Stimulated activated naive B cell treated with anti-CD40 and anti-IgM and Interleukin-4, amounts not matched to agents 10 μg/mL and 1 μg/mL and 100 μg/mL, for 72 hours (primary cell): ENCODE results near the gene PREX1.
A peak's percentile ranks its signal among the peaks of the same experiment; 100 is the strongest.
"Not testable (repeated sequence)": the region's sequence is repeated elsewhere in the genome, so short reads cannot be mapped to it uniquely, and the experiment has no call there.

Source experiments
- ATAC-seq, 2 donors: fragments of 150-1000 bp; cut with Tn5 transposase; replicated peaks; 2 replicates each; pipeline ENCODE4 v1.10.0; 2021; ENCODE audit warnings: moderate library complexity in 1 of 2
- DNase-seq: peaks from one replicate; pipeline ENCODE4 v3.0.0; 2021
- H3K27ac Mint-ChIP-seq: one replicate; pipeline ENCODE4 v1.8.0; 2022; ENCODE audit warnings: mild to moderate bottlenecking, mixed read lengths
- H3K27me3 Mint-ChIP-seq, 2 donors: one replicate each; pipeline ENCODE4 v1.8.0; 2022; ENCODE audit warnings: mixed read lengths in 2 of 2
- H3K36me3 Mint-ChIP-seq, 2 donors: one replicate each; pipeline ENCODE4 v1.8.0; 2022; ENCODE audit warnings: mixed read lengths in 2 of 2, mild to moderate bottlenecking in 1 of 2
- H3K4me1 Mint-ChIP-seq, 2 donors: one replicate each; pipeline ENCODE4 v1.8.0; 2022; ENCODE audit warnings: mixed read lengths in 2 of 2, mild to moderate bottlenecking in 1 of 2
- H3K4me3 Mint-ChIP-seq, 2 donors: one replicate each; pipeline ENCODE4 v1.8.0; 2022; ENCODE audit warnings: mild to moderate bottlenecking in 2 of 2, mixed read lengths in 2 of 2, moderate library complexity in 1 of 2
- H3K9me3 Mint-ChIP-seq, 2 donors: one replicate each; pipeline ENCODE4 v1.8.0; 2022; ENCODE audit warnings: mixed read lengths in 2 of 2, mild to moderate bottlenecking in 1 of 2

PREX1 gene

GRCh38 chr20:48827855-48828733, at the start of gene PREX1:
TSS of gene PREX1 (minus strand) at chr20:48827999. CDS start at chr20:48827860, 139 bp downstream.
- H3K27ac Mint-ChIP-seq, result peak within 1 kb of the TSS; percentile 90
- no peaks in the 10 kb centered on the region for H3K27me3 Mint-ChIP-seq
- H3K36me3 Mint-ChIP-seq, result no peaks in the 10 kb centered on the region

GRCh38 chr20:48877304-48877703, 49.5 kb upstream of the PREX1 start:
- ATAC-seq, result no peak
- Mint-ChIP-seq H3K4me1 (peaks cover 21 to 31% of the 10 kb centered on the region in 2 donors), H3K27ac (no peak overlapping the region), H3K27me3 (no peaks in the 10 kb centered on the region), H3K9me3 (no peaks in the 10 kb centered on the region), H3K4me3 (no peak overlapping the region), H3K36me3 (peaks cover 0 to 3% of the 10 kb centered on the region in 2 donors)
- no peak for DNase-seq

More at GRCh38 chr20:48827855-48828733, at the start of gene PREX1:
- DNase-seq (peak; percentile 82), ATAC-seq (peak; percentile 47 to 65)
- Mint-ChIP-seq H3K9me3 (no peaks in the 10 kb centered on the region), H3K4me1 (peaks cover 62 to 88% of the 10 kb centered on the region in 2 donors), H3K4me3 (peak within 1 kb of the TSS; percentile 98 to 99)

GRCh38 chr20:48875914-48876240, 48.1 kb upstream of the PREX1 start:
- Mint-ChIP-seq H3K27ac (no peak overlapping the region), H3K27me3 (no peaks in the 10 kb centered on the region), H3K4me1 (peaks cover 23 to 31% of the 10 kb centered on the region in 2 donors), H3K9me3 (no peaks in the 10 kb centered on the region), H3K4me3 (no peak overlapping the region), H3K36me3 (peaks cover 0 to 3% of the 10 kb centered on the region in 2 donors)
- ATAC-seq (peak; percentile 49), DNase-seq (no peak)

- Mint-ChIP-seq H3K27ac (peak overlapping the region; percentile 11), H3K4me3 (no peak overlapping the region), H3K9me3 (no peaks in the 10 kb centered on the region), H3K36me3 (peaks cover 0 to 3% of the 10 kb centered on the region in 2 donors), H3K27me3 (no peaks in the 10 kb centered on the region), H3K4me1 (peaks cover 23 to 31% of the 10 kb centered on the region in 2 donors)
- ATAC-seq (no peak), DNase-seq (no peak)
These were observed 47.6 kb upstream of the PREX1 start for GRCh38 chr20:48875233-48875913.

GRCh38 chr20:48869442-48869841, 41.6 kb upstream of the PREX1 start:
- H3K4me3 Mint-ChIP-seq, H3K27ac Mint-ChIP-seq, ATAC-seq: not testable (repeated sequence)

GRCh38 chr20:48866936-48867335, 39.1 kb upstream of the PREX1 start:
- Mint-ChIP-seq H3K4me3 (no peak overlapping the region), H3K4me1 (peaks cover 19 to 45% of the 10 kb centered on the region in 2 donors), H3K27me3 (no peaks in the 10 kb centered on the region), H3K27ac (peak overlapping the region; percentile 9), H3K36me3 (no peaks in the 10 kb centered on the region), H3K9me3 (peaks cover 0 to 4% of the 10 kb centered on the region in 2 donors)
- ATAC-seq (no peak), DNase-seq (no peak)

More at GRCh38 chr20:48869442-48869841, 41.6 kb upstream of the PREX1 start:
- H3K4me1 Mint-ChIP-seq, result peaks cover 24 to 45% of the 10 kb centered on the region in 2 donors
- H3K36me3 Mint-ChIP-seq, H3K27me3 Mint-ChIP-seq, H3K9me3 Mint-ChIP-seq, DNase-seq: not testable (repeated sequence)

- Mint-ChIP-seq H3K9me3 (peaks cover 0 to 4% of the 10 kb centered on the region in 2 donors), H3K27ac (peak overlapping the region; percentile 53), H3K36me3 (no peaks in the 10 kb centered on the region), H3K4me3 (peak overlapping the region in 1 of 2 donors; percentile 33), H3K27me3 (no peaks in the 10 kb centered on the region), H3K4me1 (peaks cover 26 to 55% of the 10 kb centered on the region in 2 donors)
- ATAC-seq (peak; percentile 34 to 38), DNase-seq (no peak)
These were observed 37.0 kb upstream of the PREX1 start for GRCh38 chr20:48864738-48865318.

GRCh38 chr20:48864254-48864653, 36.5 kb upstream of the PREX1 start:
- no peak for DNase-seq
- no peaks in the 10 kb centered on the region for H3K27me3 Mint-ChIP-seq
- no peak for ATAC-seq
- H3K4me1 Mint-ChIP-seq, result peaks cover 29 to 60% of the 10 kb centered on the region in 2 donors
- peak overlapping the region; percentile 53 for H3K27ac Mint-ChIP-seq
- no peak overlapping the region for H3K4me3 Mint-ChIP-seq
- H3K36me3 Mint-ChIP-seq, result no peaks in the 10 kb centered on the region
- H3K9me3 Mint-ChIP-seq, result no peaks in the 10 kb centered on the region

- Mint-ChIP-seq H3K27me3 (no peaks in the 10 kb centered on the region), H3K27ac (no peak overlapping the region), H3K4me3 (no peak overlapping the region), H3K4me1 (peaks cover 36 to 64% of the 10 kb centered on the region in 2 donors), H3K9me3 (no peaks in the 10 kb centered on the region), H3K36me3 (no peaks in the 10 kb centered on the region)
- no peak for ATAC-seq
- DNase-seq, result no peak
These were observed 34.5 kb upstream of the PREX1 start for GRCh38 chr20:48862279-48862678.

GRCh38 chr20:48861444-48861843, 33.6 kb upstream of the PREX1 start:
- H3K4me3 Mint-ChIP-seq, result no peak overlapping the region
- H3K9me3 Mint-ChIP-seq, result no peaks in the 10 kb centered on the region
- H3K27ac Mint-ChIP-seq, result no peak overlapping the region
- H3K27me3 Mint-ChIP-seq, result no peaks in the 10 kb centered on the region
- H3K4me1 Mint-ChIP-seq, result peaks cover 32 to 64% of the 10 kb centered on the region in 2 donors
- DNase-seq (no peak), ATAC-seq (peak in 1 of 2 donors; percentile 45)
- H3K36me3 Mint-ChIP-seq, result no peaks in the 10 kb centered on the region

- H3K27me3 Mint-ChIP-seq, result no peaks in the 10 kb centered on the region
- ATAC-seq, result no peak
- peaks cover 38 to 68% of the 10 kb centered on the region in 2 donors for H3K4me1 Mint-ChIP-seq
- peaks cover 0 to 1% of the 10 kb centered on the region in 2 donors for H3K9me3 Mint-ChIP-seq
- no peak for DNase-seq
- no peak overlapping the region for H3K4me3 Mint-ChIP-seq
- peaks cover 0 to 3% of the 10 kb centered on the region in 2 donors for H3K36me3 Mint-ChIP-seq
- peak overlapping the region; percentile 27 for H3K27ac Mint-ChIP-seq
These were observed 30.4 kb upstream of the PREX1 start for GRCh38 chr20:48858075-48858790.

GRCh38 chr20:48856130-48856529, 28.3 kb upstream of the PREX1 start:
- ATAC-seq, result no peak
- no peaks in the 10 kb centered on the region for H3K27me3 Mint-ChIP-seq
- peaks cover 4% of the 10 kb centered on the region in 2 donors for H3K9me3 Mint-ChIP-seq
- H3K4me3 Mint-ChIP-seq, result no peak overlapping the region
- H3K4me1 Mint-ChIP-seq, result peaks cover 35 to 66% of the 10 kb centered on the region in 2 donors
- H3K36me3 Mint-ChIP-seq, result peaks cover 0 to 5% of the 10 kb centered on the region in 2 donors
- H3K27ac Mint-ChIP-seq, result no peak overlapping the region
- DNase-seq, result no peak

GRCh38 chr20:48855046-48855445, 27.2 kb upstream of the PREX1 start:
- no peak overlapping the region for H3K4me3 Mint-ChIP-seq
- peaks cover 4% of the 10 kb centered on the region in 2 donors for H3K9me3 Mint-ChIP-seq
- H3K27me3 Mint-ChIP-seq, result no peaks in the 10 kb centered on the region
- peaks cover 35 to 70% of the 10 kb centered on the region in 2 donors for H3K4me1 Mint-ChIP-seq
- ATAC-seq (no peak), DNase-seq (no peak)
- peak overlapping the region; percentile 67 for H3K27ac Mint-ChIP-seq
- H3K36me3 Mint-ChIP-seq, result peaks cover 0 to 5% of the 10 kb centered on the region in 2 donors

GRCh38 chr20:48852609-48853008, 24.8 kb upstream of the PREX1 start:
- no peak for ATAC-seq
- DNase-seq, result no peak
- Mint-ChIP-seq H3K4me1 (peaks cover 30 to 66% of the 10 kb centered on the region in 2 donors), H3K4me3 (no peak overlapping the region), H3K27me3 (no peaks in the 10 kb centered on the region), H3K27ac (peak overlapping the region; percentile 67), H3K9me3 (peaks cover 4% of the 10 kb centered on the region in 2 donors), H3K36me3 (peaks cover 0 to 5% of the 10 kb centered on the region in 2 donors)
